GM12865 (cell line): ENCODE results near the gene ATAD3B.
"Not testable (repeated sequence)": the region's sequence is repeated elsewhere in the genome, so short reads cannot be mapped to it uniquely, and the experiment has no call there.

Experiments used
- DNase-seq: peaks from one replicate; pipeline ENCODE4 v3.0.0; 2010; ENCODE audit warnings: low read depth
- H3K4me3 ChIP-seq: 2 replicates; pipeline ENCODE4 v1.5.1; 2011; ENCODE audit warnings: mild to moderate bottlenecking, low read depth, low read length, control low read depth
- CTCF ChIP-seq: IDR thresholded peaks from 2 replicates; pipeline ENCODE4 v1.5.1; 2011; ENCODE audit warnings: low read length, control low read depth, low read depth, inconsistent platforms; ENCODE audit not compliant: insufficient read depth; ENCODE audit errors: missing control alignments

Gene ATAD3B

GRCh38 chr1:1455366-1455884 lies 16.1 kb upstream of the ATAD3B start:
- DNase-seq = no peak
- no peak for TF ChIP-seq CTCF

DNA sequence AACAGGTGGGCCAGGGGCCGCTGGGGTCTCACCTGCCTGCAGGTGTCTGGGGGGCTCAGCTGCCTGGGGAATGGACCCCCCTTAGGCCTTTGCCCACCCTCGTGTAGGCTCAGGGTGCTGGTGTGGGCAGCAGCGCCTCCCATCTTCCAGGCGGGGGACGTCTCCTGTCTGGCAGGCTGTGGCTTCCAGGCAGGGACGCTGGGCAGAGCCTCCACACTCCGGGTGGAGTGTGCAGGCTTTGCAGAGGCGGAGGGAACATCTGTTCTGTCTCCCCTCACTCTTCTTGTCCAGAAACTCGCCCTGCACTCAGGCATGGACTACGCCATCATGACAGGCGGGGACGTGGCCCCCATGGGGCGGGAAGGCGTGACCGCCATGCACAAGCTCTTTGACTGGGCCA lies 15.6 kb upstream of the ATAD3B start:
- not testable (repeated sequence) for DNase-seq, H3K4me3 ChIP-seq

More at GRCh38 chr1:1455366-1455884, 16.1 kb upstream of the ATAD3B start:
- H3K4me3 ChIP-seq = no peak overlapping the region

DNA sequence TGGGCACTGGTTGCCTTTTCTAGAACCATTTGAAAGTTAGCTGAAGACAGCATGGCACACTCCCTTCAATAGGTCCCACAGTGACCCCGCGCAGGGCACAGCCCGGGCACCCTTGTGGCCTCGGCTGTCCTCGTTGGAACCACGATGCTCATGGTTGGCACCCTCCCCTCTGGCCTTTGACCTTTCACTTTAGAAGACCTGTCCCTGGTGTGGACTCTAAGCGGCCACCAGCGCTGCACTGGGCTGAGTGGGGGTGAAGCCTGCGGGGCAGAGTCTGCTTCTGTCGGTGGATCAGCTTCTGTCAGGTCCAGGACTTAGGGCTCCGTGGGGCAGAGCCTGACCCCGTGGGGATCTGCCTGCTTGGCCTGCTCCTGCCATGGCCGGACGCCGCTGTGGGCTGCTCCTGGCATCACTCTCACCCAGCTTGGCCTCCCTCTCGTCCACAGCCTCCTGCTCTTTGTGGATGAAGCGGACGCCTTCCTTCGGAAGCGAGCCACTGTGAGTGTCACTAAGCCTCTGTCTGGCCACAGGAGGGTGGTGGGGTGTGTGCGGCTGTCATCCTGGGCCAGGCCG lies 14.8 kb upstream of the ATAD3B start:
- not testable (repeated sequence) for DNase-seq, H3K4me3 ChIP-seq

DNA sequence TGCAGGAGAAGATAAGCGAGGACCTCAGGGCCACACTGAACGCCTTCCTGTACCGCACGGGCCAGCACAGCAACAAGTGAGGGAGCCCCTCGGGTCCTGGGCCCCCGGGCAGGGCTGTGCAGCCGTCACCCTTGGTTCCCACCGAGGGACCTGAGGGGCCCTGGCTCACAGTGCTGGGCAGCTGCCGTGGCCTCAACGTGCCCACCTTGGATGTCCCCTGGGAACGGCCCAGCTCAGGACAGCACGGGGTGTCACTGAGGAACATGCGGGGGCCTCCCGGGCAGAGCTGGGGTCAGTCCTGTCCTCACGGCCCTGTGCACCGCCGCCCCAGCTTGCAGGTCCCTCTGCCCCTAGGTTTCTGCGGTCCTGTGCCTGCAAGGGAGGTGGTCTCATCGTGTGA lies 12.4 kb upstream of the ATAD3B start:
- not testable (repeated sequence) for DNase-seq, H3K4me3 ChIP-seq

- not testable (repeated sequence) for DNase-seq
These were observed 11.9 kb upstream of the ATAD3B start for GRCh38 chr1:1459711-1460110.

GRCh38 chr1:1460540-1461130 lies 10.9 kb upstream of the ATAD3B start:
- H3K4me3 ChIP-seq = no peak overlapping the region
- no peak for DNase-seq
- TF ChIP-seq CTCF = no peak

More at GRCh38 chr1:1459711-1460110, 11.9 kb upstream of the ATAD3B start:
- not testable (repeated sequence) for H3K4me3 ChIP-seq

- no peak for TF ChIP-seq CTCF
- H3K4me3 ChIP-seq = peak overlapping the region; percentile 56
- peak; percentile 34 for DNase-seq
These were observed 9.7 kb upstream of the ATAD3B start for GRCh38 chr1:1461721-1462317.

GRCh38 chr1:1462318-1462966 lies 9.1 kb upstream of the ATAD3B start:
- peak overlapping the region; percentile 56 for H3K4me3 ChIP-seq
- TF ChIP-seq CTCF = no peak
- DNase-seq = peak; percentile 88

- no peak for TF ChIP-seq CTCF
- peak overlapping the region; percentile 56 for H3K4me3 ChIP-seq
- DNase-seq = no peak
These were observed 8.3 kb upstream of the ATAD3B start for GRCh38 chr1:1463312-1463711.

GRCh38 chr1:1468196-1468985 lies 3.2 kb upstream of the ATAD3B start:
- H3K4me3 ChIP-seq, DNase-seq: not testable (repeated sequence)
